GM19023 (cell line): ENCODE measurements around the gene NKD1.

Experiments used
- ATAC-seq: cut with Tn5 transposase; IDR thresholded peaks from one replicate; pipeline ENCODE4 v1.9.1; 2021; ENCODE audit warnings: mild to moderate bottlenecking, moderate library complexity; ENCODE audit not compliant: unreplicated experiment

NKD1 gene

GRCh38 chr16:50669741-50670140, 121.5 kb downstream of the NKD1 start:
- ATAC-seq, result no peak

DNA sequence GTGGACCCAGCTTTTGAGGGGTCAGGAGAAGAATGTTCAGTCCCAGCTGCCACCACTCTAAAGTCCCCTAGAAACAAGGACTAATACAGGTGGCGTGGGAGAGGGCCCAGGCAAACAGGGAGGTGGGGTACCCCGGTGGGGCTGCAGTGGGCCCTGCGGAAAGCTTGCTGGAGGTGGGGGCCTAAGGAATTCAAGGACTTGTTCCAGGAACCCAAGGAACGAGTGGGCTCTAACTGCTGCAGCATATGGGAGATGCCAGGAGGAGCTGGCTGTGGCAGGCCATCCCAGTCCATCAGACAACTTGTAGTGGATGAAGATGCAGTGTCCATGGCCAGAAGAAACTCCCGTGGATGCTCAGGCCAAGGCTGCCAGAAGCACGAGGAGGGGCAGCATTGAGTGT, 122.3 kb downstream of the NKD1 start:
- no peak for ATAC-seq

- ATAC-seq, result no peak
Measured at GRCh38 chr16:50671644-50672260, 123.6 kb downstream of the NKD1 start.

- no peak for ATAC-seq
Measured at GRCh38 chr16:50673496-50674275, 125.5 kb downstream of the NKD1 start.

DNA sequence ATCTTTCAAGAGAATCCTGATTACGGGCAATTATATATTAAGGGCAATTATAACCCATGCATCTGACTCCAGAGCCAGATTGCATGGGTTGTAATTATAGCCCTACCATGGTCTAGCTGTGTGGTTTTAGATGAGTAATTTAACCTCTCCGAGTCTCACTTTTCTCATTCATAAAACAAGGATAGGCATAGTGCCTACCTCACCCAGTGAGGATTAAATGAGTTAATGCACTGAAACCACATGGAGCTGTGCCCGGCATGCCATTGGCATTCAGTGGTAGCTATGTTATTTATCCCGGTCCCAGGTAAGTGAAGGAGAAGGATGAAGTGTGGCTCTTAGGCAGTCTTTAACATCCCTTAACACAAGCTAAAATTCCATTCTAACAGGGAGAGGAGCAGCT, 126.6 kb downstream of the NKD1 start:
- ATAC-seq, result no peak

DNA sequence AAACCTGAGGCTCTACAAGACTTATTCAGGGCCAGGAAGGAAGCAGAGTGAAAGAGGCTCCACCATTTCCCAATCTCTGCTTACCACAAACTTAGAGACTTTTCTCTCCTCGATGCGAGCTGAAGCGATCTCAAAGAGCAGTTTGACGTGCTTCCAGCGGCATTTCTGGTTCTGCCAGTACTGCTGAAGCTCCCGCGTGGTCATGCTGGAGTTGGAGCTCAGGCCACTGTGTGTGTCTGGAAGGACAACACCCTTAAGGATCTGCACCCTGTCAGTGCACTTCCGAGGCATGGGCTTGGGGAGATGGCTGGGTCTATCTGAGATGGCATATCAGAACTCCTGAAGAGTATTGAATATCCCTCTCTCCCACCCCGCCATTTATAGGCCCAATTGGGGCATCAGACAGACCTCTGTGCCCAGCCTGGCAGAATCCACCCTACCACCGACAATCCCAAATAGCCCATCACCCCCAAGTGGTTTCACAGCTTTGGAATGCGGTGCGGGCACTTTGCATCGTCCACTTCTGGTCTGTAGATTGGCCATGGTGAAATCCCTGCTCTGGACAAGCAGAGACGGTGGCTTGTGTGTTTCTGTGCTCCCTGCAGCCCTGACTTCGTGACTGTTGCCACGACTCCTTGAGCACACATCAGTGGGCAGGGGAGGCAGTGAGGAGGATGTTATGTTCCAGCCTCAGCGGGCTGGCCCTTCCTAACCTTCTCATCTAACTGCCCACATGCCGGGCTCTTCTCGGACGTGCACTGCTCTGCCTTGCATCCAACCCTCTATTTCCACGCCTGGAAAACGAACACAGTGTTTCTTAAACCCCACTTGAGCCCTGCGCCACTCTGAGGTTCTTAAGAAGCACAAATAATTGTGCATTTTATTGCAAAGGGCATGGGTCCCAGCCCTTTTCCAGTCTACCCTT, 127.8 kb downstream of the NKD1 start:
- ATAC-seq, result no peak

GRCh38 chr16:50676684-50677225, 128.6 kb downstream of the NKD1 start:
- no peak for ATAC-seq

GRCh38 chr16:50677351-50677750, 129.2 kb downstream of the NKD1 start:
- ATAC-seq, result no peak

DNA sequence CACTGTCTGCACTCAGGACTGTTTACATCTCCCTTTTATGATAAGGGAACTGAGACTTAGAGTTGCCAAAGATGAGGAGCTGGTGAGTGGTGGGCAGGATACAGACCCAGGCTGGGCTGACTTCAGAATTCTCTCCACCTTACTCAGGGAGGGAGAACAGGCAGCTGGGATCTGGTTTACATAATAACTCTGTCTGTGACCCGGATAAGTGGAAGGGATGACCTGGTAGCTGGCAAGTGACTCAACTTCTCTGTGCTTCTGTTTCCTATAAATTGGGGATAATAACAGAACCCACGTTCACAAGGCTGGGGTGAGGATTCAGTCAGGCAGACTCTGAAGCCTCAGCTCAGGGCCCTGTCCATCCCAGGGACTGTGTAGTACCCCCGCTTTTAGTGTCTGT, 130.3 kb downstream of the NKD1 start:
- no peak for ATAC-seq

GRCh38 chr16:50679266-50679665, 131.1 kb downstream of the NKD1 start:
- ATAC-seq, result no peak

DNA sequence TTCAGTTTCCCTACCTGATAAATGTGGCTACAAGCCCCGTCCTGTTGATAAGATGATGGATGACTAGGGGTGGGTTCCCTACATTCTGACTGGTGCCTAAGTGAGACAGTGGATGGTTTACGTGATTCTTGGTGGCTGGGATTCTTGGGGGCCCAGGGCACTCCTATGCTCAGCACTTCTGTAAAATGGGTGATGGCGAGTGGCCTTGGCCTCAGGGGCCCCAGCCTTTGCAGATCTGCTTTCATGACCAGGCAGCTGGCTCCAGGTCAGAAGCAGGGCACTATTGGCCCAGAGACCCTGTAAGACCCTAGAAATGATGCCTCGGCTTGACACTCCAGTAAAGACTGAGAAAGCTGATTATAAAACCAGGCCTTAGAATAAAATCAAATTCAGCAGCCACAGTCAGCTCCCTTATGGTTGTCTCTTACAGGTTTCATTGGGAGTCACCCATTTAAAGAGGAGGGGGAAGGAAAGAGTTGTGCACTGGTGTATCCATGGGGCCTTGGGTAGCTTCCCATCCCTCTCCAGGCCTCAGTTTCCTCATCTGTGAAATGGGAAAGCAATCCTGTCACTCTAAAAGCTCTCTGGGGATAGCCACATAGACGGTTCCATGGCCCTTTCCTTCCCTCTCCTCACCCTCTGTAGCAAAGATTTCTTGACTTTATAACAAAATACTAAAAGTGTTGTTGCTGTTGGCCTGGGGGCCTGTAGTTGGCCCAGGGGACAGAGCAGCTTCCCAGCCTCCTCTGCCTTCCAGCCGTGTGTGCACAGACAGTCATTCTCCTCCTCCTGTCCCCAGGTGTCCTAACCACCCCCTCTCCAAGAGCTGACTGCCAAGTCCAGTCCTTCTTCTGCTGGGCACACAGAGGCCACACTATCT, 131.7 kb downstream of the NKD1 start:
- no peak for ATAC-seq

- no peak for ATAC-seq
Measured at GRCh38 chr16:50680556-50680893, 132.3 kb downstream of the NKD1 start.

GRCh38 chr16:50681021-50681885, 133.1 kb downstream of the NKD1 start, which contains the start of gene SNX20:
SNX20 (minus strand) TSS chr16:50681312; CDS start chr16:50677526, 3,786 bp downstream.
- ATAC-seq, result peak; percentile 33

DNA sequence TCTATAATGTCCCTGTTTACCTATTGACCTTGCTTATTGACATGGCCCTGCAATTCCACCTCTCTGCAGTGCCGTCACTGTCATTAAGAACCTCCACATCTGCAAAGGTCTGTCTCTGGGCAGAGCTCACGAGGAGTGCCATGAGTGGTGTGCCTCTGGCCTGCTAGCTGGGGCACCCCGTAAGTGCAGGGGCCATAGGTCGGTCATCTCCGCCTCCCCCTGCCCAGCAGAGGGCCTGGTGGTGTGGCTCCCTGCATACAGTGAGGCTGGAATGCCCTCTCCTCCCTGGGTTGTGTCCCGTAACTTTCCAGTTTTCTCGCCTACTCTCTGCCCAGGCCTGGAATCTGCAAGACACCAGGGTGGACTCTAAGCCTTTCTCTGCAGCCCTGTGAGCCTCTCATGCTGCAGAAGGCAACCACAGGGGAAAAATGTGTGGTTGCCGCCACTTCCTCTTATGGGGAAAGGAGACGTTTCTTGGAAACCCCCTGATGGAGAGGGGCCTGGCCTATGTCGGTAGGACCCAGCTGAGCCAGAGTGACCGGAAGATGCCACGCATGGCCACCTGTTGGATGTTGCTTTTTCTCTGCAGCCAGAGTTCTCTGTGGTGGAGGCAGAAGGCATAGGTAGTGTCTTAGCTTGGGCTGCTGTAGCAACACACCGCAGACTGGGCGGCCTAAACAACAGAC, 135.6 kb downstream of the NKD1 start:
- peak; percentile 61 for ATAC-seq

DNA sequence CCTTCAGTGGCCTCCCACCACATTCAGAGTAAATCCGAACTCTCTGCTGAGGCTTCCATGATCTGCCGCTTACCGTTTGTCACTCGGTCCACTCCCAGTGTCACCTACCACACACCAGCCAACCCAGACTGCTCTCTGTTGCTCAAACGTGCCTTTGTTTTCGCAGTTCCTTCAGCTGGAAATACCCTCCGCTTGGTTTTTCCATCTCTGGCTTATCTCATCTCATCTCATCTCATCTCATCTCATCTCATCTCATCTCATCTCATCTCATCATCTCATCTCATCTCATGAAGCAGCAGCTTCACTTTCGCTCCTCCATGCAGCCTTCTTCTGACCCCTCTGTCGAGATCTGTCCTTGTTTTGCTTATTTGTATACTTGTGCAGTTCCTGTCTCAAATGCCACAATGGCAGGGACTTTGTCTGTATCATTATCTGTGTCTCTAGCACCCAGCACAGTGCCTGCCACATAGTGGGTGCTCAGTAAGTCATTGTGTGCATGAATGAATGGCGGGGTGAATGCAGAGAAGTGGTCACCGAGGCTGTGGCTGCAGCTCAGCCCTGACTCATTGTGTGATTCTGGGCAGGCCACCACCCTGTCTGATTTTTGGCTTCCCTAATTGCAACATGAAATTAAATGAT, 136.7 kb downstream of the NKD1 start:
- ATAC-seq, result no peak

DNA sequence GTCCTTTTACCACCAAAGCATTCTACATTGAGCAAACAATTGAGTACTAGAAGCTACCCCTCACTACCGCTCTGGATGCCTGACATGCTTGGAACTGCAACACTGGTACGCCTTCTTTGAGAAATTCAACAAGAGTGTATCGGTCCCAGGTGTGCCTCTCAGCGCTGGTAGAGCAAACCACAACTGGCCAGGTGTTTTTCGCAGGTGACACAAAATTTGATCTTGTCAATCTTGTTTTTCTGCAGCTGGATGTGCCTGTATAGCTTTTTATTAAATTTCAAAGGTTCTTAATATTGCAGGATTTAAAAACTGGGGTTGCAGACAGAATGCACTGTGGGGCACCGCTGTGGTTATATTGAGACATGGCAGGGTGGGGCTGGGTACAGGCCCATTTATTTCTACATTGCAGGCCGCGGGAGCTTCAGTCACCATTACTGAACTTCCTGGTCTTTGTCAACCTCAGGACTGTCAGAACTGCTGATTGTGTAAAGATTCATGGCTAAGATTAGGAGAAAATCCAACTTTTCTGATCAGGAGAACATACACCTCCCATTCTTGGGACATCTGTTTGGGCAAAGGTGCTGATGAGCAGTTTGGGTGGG, 137.4 kb downstream of the NKD1 start:
- ATAC-seq, result no peak

DNA sequence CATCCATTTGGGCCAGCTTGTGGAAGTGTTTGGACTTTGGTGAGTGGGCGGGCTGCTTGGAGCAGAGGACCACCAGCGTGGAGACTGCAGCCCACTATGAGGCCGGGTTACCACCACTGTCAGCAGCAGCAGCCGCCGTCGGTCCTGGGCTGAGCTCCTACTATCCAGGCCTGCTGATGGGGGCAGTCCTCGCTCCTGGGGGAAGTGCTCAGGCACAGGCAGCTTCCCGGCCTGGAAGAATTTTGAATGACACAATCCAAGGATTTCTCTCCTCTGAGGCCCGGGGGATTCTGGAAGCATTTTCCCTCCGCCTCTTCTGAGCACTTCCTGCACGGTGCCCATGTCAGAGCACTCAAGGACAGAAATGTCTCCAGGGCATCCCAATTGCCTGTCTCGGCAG, 139.9 kb downstream of the NKD1 start:
- ATAC-seq, result no peak

- ATAC-seq, result no peak
Measured at GRCh38 chr16:50688867-50689266, 140.7 kb downstream of the NKD1 start.
